Hepatocyte (in vitro differentiated cells): Measurements from ENCODE around the gene PHLPP1.

Experiments
- CTCF ChIP-seq: fragments of 200-600 bp; sonication (generic); IDR thresholded peaks from 2 replicates; pipeline ENCODE4 v1.5.1; 2016; ENCODE audit warnings: antibody characterized with exemption, mild to moderate bottlenecking; ENCODE audit not compliant: poor library complexity
- EZH2 ChIP-seq: fragments of 200-600 bp; sonication (generic); IDR thresholded peaks from 2 replicates; pipeline ENCODE4 v1.6.1; 2016; ENCODE audit warnings: antibody characterized with exemption, mild to moderate bottlenecking, borderline replicate concordance
- EZH2phosphoT487 ChIP-seq: fragments of 200-600 bp; sonication (generic); IDR thresholded peaks from one replicate; pipeline ENCODE4 v1.6.1; 2018; ENCODE audit warnings: antibody characterized with exemption, mild to moderate bottlenecking, low read depth, moderate library complexity; ENCODE audit not compliant: unreplicated experiment, severe bottlenecking

- no peak for TF ChIP-seq CTCF
- TF ChIP-seq EZH2: no peak
- TF ChIP-seq EZH2phosphoT487: no peak
Observed at GRCh38 chr18:62950246-62950645, 234.9 kb downstream of the PHLPP1 start.
